ENCODE data around the gene ARHGAP19.

The ARHGAP19 gene

DNA sequence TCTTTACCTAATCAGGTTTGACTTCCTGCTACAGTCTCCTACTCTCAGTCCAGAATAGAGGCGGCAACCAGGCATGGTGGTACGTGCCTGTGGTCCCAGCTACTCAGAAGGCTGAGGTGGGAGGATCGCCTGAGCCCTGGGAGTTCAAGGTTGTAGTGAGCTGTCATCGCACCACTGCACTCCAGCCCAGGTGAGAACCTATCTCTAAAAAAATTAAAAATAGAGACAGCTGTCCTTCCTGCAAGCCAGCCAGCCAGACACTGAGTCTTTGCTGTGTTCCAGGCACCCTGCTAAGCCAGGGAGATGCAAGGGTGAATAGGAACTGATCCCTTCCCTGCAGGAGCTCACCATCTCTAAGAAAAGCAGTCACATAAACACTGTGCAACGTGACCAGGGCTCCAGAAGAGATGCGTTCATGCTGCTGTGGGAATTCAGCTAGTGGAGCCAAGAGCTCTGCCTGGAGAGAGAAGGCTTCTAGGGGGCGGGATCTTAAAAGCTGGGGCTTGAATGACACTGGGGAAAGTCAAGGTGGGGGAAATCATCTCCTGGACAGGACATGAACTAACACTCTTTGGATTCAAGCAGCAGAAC is 84.6 kb downstream of the ARHGAP19 start:
- POLR2A ChIA-PET, result interaction anchor here (0.8 kb wide), 1 partner anchor 135 kb away, joined by 3 read pairs; no protein-coding TSS in a partner anchor
- DNase-seq (ENCODE audit: extremely low spot score), result no peak
- CTCF ChIA-PET, result interaction anchor here (1.2 to 8.3 kb wide), 3 partner anchors 10 to 170 kb away, joined by 4 to 139 read pairs (median 45); no protein-coding TSS in a partner anchor
- TF ChIP-seq NFRKB (IDR thresholded peaks at IDR 0.05), result no peak

DNA sequence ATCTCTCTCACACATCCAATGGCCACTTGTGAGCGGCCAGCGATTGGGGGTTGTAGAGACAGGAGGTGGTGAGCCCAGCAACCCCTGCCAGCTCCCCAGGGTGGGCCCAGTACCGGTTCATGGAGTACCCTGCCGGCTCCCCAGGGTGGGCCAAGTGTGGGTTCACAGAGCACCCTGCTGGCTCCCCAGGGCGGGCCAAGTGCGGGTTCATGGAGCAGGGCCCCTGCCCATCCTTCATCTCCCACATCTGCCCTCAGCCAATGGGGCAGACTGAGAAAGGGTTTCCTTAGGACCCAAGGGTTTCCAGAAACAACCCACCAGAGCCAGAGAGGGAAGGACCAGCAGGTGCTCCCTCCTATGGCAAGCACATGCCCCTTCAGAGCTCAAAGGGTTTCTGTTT is 85.3 kb downstream of the ARHGAP19 start:
- DNase-seq (ENCODE audit: extremely low spot score), result no peak
- CTCF ChIA-PET, result interaction anchor here (1.2 to 8.3 kb wide), 3 partner anchors 9 to 170 kb away, joined by 4 to 139 read pairs (median 45); no protein-coding TSS in a partner anchor
- POLR2A ChIA-PET, result no interaction called here
- TF ChIP-seq CTBP1 (IDR thresholded peaks at IDR 0.05; ENCODE audit: borderline replicate concordance) (no peak), BHLHE40 (IDR thresholded peaks at IDR 0.05; ENCODE audit: borderline replicate concordance) (no peak), FOXK2 (IDR thresholded peaks at IDR 0.05) (no peak), ZNF384 (IDR thresholded peaks at IDR 0.05) (no peak), SUZ12 (IDR thresholded peaks at IDR 0.05) (no peak), FOXM1 (IDR thresholded peaks at IDR 0.05; ENCODE audit: borderline replicate concordance) (no peak), LEF1 (IDR thresholded peaks at IDR 0.05; ENCODE audit: borderline replicate concordance) (no peak), TARDBP (IDR thresholded peaks at IDR 0.05) (no peak), SP1 (IDR thresholded peaks at IDR 0.05) (no peak), ARNT (IDR thresholded peaks at IDR 0.05) (no peak), FOXA1 (IDR thresholded peaks at IDR 0.05) (no peak), ELF4 (IDR thresholded peaks at IDR 0.05) (no peak), HDGF (IDR thresholded peaks at IDR 0.05; ENCODE audit: borderline replicate concordance) (no peak), L3MBTL2 (conservative IDR thresholded peaks at IDR 0.05) (no peak), NFRKB (IDR thresholded peaks at IDR 0.05) (no peak)
- TF ChIP-seq, protein P1, sequence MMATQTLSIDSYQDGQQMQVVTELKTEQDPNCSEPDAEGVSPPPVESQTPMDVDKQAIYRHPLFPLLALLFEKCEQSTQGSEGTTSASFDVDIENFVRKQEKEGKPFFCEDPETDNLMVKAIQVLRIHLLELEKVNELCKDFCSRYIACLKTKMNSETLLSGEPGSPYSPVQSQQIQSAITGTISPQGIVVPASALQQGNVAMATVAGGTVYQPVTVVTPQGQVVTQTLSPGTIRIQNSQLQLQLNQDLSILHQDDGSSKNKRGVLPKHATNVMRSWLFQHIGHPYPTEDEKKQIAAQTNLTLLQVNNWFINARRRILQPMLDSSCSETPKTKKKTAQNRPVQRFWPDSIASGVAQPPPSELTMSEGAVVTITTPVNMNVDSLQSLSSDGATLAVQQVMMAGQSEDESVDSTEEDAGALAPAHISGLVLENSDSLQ (IDR thresholded peaks at IDR 0.05), result no peak

DNA sequence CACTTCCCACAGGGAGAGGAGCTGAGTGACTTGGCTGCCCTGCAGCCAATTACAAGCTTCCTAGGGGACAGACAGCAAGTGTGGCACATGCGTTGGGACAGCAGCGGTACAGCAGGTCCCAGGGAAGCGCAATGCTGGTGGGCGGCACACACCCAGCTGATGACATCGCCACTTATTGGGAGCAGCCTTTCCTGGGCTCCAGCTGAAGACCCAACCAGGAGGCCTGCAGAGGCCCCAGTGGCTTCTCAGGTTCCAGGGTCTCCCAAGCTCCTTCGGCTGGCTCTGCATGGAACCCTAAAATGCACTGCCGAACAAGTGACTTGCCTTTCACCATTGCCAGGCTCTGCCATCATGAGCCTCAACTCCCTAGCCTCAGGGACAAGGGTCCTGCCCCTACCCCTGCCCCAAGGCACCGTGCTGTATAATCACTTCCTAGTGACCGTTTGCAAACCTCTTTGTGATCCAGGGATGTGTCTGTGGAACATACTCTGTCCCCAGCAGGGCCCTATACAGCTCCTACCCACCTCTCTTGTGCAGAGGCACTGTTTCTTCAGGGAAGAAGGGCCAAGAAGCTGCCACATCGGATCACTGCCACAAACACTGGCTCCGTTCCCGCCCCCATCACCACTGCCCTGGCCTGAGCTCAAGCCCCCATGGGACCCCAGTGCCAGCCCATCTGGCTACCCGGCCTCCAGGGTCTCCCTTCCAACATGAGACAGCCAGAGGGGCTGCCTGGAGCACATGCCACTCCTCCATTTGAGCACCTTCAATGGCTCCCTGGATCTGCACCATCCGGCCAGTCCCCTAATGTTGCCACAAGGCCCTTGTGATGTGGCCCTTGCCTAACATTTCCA is 87.4 kb downstream of the ARHGAP19 start:
- TF ChIP-seq L3MBTL2 (conservative IDR thresholded peaks at IDR 0.05) (no peak), HDGF (IDR thresholded peaks at IDR 0.05; ENCODE audit: borderline replicate concordance) (no peak), FOXA1 (IDR thresholded peaks at IDR 0.05) (no peak), LEF1 (IDR thresholded peaks at IDR 0.05; ENCODE audit: borderline replicate concordance) (no peak), BHLHE40 (IDR thresholded peaks at IDR 0.05; ENCODE audit: borderline replicate concordance) (no peak)
- TF ChIP-seq, protein P1 (IDR thresholded peaks at IDR 0.05), result no peak
- DNase-seq (ENCODE audit: extremely low spot score), result no peak
- CTCF ChIA-PET, result interaction anchor here (0.8 to 8.3 kb wide), 4 partner anchors 9 to 132 kb away, joined by 4 to 139 read pairs (median 6); no protein-coding TSS in a partner anchor
- POLR2A ChIA-PET, result no interaction called here

DNA sequence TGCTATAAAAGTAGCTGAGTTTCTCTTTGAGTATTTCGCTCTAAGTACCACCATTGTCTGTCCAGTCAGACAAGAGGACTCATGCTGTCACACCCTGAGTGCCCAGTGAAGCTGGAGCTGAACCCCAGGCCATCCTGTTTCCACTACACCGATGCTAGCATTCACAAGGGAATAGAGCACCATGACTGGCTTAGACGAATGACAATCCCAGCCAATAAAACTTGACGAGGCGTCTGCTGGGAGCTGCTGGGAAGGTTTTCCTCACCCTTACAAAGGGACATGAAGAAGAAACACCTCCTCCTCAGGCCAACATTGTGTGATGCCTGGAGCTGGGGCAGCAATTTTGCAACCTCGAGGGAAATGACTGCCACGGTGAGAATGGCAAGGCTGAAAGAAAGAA is 89.2 kb downstream of the ARHGAP19 start:
- TF ChIP-seq SUZ12 (IDR thresholded peaks at IDR 0.05) (no peak), ZNF384 (IDR thresholded peaks at IDR 0.05) (no peak), TARDBP (IDR thresholded peaks at IDR 0.05) (no peak), CTBP1 (IDR thresholded peaks at IDR 0.05; ENCODE audit: borderline replicate concordance) (no peak), NFRKB (IDR thresholded peaks at IDR 0.05) (no peak), FOXK2 (IDR thresholded peaks at IDR 0.05) (no peak), BHLHE40 (IDR thresholded peaks at IDR 0.05; ENCODE audit: borderline replicate concordance) (no peak), L3MBTL2 (conservative IDR thresholded peaks at IDR 0.05) (no peak), ELF4 (IDR thresholded peaks at IDR 0.05) (no peak)
- TF ChIP-seq, protein P1 (IDR thresholded peaks at IDR 0.05), result no peak
- POLR2A ChIA-PET, result no interaction called here
- CTCF ChIA-PET, result interaction anchor here (0.6 to 1.2 kb wide), 3 partner anchors 63 to 158 kb away, joined by 3 to 5 read pairs (median 4); no protein-coding TSS in a partner anchor

DNA sequence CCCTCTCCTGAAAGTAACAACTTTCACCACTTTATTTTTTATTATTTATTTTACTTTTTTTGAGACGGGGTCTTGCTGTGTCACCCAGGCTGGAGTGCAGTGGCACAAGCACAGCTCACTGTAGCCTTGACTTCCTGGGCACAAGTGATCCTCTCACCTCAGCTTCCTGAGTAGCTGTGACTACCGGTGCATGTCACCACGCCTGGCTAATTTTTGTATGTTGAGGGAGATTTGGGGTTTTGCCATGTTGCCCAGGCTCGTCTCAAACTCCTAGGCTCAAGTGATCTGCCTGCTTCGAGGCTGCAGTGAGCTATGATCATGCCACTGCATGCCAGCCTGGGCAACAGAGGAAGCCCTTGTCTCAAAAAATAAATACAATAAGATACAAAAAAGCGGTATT is 91.8 kb downstream of the ARHGAP19 start:
- CTCF ChIA-PET, result interaction anchor here (2.2 to 5.3 kb wide), 2 partner anchors 9 to 10 kb away, joined by 12 to 45 read pairs; no protein-coding TSS in a partner anchor
- no peak for DNase-seq (ENCODE audit: extremely low spot score)
- TF ChIP-seq, protein P1 (IDR thresholded peaks at IDR 0.05), result no peak
- TF ChIP-seq ARNT (IDR thresholded peaks at IDR 0.05) (no peak), ZNF384 (IDR thresholded peaks at IDR 0.05) (no peak), TARDBP (IDR thresholded peaks at IDR 0.05) (no peak), BHLHE40 (IDR thresholded peaks at IDR 0.05; ENCODE audit: borderline replicate concordance) (no peak), LEF1 (IDR thresholded peaks at IDR 0.05; ENCODE audit: borderline replicate concordance) (no peak), SUZ12 (IDR thresholded peaks at IDR 0.05) (no peak), L3MBTL2 (conservative IDR thresholded peaks at IDR 0.05) (no peak), HDGF (IDR thresholded peaks at IDR 0.05; ENCODE audit: borderline replicate concordance) (no peak), FOXM1 (IDR thresholded peaks at IDR 0.05; ENCODE audit: borderline replicate concordance) (no peak), FOXK2 (IDR thresholded peaks at IDR 0.05) (no peak), ELF4 (IDR thresholded peaks at IDR 0.05) (no peak), CTBP1 (IDR thresholded peaks at IDR 0.05; ENCODE audit: borderline replicate concordance) (no peak), NFRKB (IDR thresholded peaks at IDR 0.05) (no peak)

More for the DNA sequence above, 89.2 kb downstream of the ARHGAP19 start:
- no peak for DNase-seq (ENCODE audit: extremely low spot score)

More for the DNA sequence above, 91.8 kb downstream of the ARHGAP19 start:
- POLR2A ChIA-PET, result interaction anchor here (1.1 kb wide), 1 partner anchor 120 kb away, joined by 3 read pairs; no protein-coding TSS in a partner anchor
